GM19025 (cell line): ENCODE data around the gene TRIM51G.
"Not testable (repeated sequence)": the region's sequence is repeated elsewhere in the genome, so short reads cannot be mapped to it uniquely, and the experiment has no call there.

ENCODE experiments used
- ATAC-seq: cut with Tn5 transposase; IDR thresholded peaks from one replicate; pipeline ENCODE4 v1.9.1; 2021; ENCODE audit warnings: mild to moderate bottlenecking, low read depth, moderate library complexity; ENCODE audit not compliant: unreplicated experiment

TRIM51G gene, protein sequence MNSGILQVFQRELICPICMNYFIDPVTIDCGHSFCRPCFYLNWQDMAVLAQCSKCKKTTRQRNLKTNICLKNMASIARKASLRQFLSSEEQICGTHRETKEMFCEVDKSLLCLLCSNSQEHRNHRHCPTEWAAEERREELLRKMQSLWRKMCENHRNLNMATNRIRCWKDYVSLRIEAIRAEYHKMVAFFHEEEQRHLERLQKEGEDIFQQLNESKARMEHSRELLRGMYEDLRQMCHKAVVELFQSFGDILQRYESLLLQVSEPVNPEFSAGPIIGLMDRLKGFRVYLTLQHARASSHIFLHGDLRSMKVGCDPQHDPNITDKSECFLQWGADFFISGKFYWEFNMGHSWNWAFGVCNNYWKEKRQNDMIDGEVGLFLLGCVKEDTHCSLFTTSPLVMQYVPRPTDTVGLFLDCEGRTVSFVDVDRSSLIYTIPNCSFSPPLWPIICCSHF

DNA sequence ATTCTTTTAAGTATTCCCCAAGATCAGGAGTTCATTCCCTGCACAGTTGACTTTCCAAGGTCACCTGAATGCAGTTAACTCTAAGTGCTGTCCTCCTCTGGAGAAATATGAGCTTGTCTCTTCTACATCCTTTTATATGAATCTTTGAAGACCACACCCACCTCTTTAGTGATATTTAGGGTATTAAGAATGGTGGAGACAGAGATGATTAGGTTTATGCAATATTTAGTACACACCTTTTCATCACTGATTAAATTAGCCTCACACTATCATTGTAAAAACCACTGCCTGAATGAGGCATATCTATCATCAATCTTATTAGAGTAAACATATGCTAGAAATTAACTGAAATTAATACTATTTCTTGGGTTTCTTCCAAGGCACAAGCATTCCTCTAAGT lies at the start of gene TRIM51G:
Gene TRIM51G, minus strand, starts transcription at position 101 of the 400 bp plus-strand sequence. CDS start 2,190 bp downstream, outside the sequence.
- not testable (repeated sequence) for ATAC-seq

DNA sequence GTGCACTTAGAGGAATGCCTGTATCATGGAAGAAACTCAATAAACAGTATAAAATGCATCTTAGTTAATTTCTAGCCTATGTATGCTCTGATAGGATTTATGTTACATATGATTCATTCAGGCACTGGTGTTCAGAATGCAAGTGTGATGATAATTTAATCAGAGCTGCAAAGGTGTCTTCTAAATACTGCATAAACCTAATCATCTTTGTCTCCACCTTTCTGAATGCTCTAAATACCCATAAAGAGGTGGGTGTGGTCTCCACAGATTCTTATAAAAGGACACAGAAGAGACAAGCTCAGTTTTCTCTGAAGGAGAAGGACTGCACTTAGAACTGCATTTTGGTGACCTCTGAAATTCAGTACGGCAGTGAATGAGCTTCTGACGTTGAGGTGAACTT lies 44.8 kb upstream of the TRIM51G start, which contains the start of gene TRIM49B:
Gene TRIM49B, plus strand, starts transcription at position 301 of the 400 bp plus-strand sequence. CDS start 2,777 bp downstream, outside the sequence.
- ATAC-seq: not testable (repeated sequence)

DNA sequence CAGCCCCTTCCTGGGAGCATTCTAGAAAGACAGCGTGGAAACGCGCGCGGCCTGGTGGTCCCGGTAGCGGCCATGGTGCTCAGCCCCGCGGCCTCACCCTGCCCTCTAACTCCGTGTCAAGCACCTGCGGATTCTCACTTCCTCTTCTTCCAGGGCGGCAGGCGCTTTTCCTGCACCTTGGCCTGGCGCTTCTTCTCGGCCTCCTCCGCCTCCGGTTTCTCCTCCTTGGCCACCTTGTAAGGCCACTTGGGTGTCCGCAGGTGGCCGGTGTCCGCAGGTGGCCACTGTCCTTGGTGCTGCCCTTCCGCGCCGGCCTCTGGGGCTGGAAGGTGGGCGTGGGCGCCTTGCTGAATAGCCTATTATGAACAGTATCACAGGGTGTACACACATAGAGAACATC lies 15.1 kb downstream of the TRIM51G start:
- ATAC-seq: not testable (repeated sequence)

DNA sequence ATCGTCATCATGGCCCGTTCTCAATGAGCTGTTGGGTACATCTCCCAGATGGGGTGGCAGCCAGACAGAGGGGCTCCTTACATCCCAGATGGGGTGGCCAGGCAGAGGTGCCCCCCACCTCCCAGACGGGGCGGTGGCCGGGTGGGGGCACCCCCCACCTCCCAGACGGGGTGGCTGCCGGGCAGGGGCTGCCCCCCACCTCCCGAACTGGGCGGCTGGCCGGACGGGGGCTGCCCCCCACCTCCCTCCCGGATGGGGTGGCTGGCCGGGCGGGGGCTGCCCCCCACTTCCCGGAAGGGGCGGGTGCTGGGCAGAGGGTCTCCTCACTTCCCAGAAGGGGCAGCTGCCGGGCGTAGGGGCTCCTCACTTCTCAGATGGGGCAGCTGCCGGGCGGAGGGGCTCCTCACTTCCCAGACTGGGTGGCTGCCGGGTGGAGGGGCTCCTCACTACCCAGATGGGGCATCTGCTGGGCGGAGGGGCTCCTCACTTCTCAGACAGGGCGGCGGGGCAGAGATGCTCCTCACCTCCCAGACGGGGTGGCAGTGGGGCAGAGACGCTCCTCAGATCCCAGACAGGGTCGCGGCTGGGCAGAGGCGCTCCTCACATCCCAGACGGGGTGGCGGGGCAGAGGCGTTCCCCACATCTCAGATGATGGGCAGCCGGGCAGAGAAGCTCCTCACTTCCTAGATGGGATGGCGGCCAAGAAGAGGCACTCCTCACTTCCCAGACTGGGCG lies 28.2 kb downstream of the TRIM51G start:
- ATAC-seq: not testable (repeated sequence)

DNA sequence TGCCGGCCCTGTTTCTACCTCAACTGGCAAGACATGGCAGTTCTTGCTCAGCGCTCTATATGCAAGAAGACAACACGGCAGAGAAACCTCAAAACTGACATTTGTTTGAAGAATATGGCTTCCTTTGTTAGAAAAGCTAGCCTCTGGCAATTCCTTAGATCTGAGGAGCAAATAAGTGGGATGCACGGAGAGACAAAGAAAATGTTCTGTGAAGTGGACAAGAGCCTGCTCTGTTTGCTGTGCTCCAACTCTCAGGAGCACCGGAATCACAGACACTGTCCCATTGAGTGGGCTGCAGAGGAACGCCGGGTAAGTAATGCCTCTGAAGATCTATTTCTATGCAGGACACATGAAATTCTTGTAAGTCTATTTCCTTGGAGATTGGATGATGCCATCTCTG lies 37.9 kb downstream of the TRIM51G start:
- ATAC-seq: not testable (repeated sequence)
